Neural cell (in vitro differentiated cells): Measurements from ENCODE around the gene DOK5. TPM values are rescaled to one million over a fixed set of nuclear protein-coding genes. Genes with fewer than 3 reads are reported as not detected.
A peak's percentile ranks its signal among the peaks of the same experiment; 100 is the strongest.

Experiments
- H2AFZ ChIP-seq: fragments of 200-600, 300-800 bp; sonication (generic), shearing (Covaris generic); 2 replicates; pipeline ENCODE4 v1.6.0; 2014; ENCODE audit warnings: low read depth, mild to moderate bottlenecking, antibody characterized with exemption, low read length, moderate library complexity
- H3F3A ChIP-seq: fragments of 200-600 bp; shearing (Covaris generic); 2 replicates; pipeline ENCODE4 v1.6.1; 2016; ENCODE audit warnings: mild to moderate bottlenecking, moderate library complexity, mixed read lengths, antibody characterized with exemption, low read length; ENCODE audit not compliant: insufficient read depth, poor library complexity, severe bottlenecking
- H3K27ac ChIP-seq: fragments of 200-600, 300-800 bp; sonication (generic), shearing (Covaris generic); 2 replicates; pipeline ENCODE4 v1.5.1; 2014; ENCODE audit warnings: mild to moderate bottlenecking, low read length, moderate library complexity
- H3K27me3 ChIP-seq: fragments of 300-800, 200-600 bp; sonication (generic), shearing (Covaris generic); 2 replicates; pipeline ENCODE4 v1.6.0; 2014; ENCODE audit warnings: mild to moderate bottlenecking, low read depth, low read length, moderate library complexity; ENCODE audit not compliant: insufficient read depth
- H3K36me3 ChIP-seq: fragments of 300-800, 200-600 bp; sonication (generic), shearing (Covaris generic); 2 replicates; pipeline ENCODE4 v1.5.1; 2014; ENCODE audit warnings: mild to moderate bottlenecking, antibody characterized with exemption, low read length, moderate library complexity; ENCODE audit not compliant: insufficient read depth
- H3K4me2 ChIP-seq: fragments of 300-800, 200-600 bp; sonication (generic), shearing (Covaris generic); 2 replicates; pipeline ENCODE4 v1.6.0; 2014; ENCODE audit warnings: mild to moderate bottlenecking, low read length
- H3K4me3 ChIP-seq: fragments of 300-800, 200-600 bp; sonication (generic), shearing (Covaris generic); 2 replicates; pipeline ENCODE4 v1.5.1; 2014; ENCODE audit warnings: mild to moderate bottlenecking, low read length, moderate library complexity
- H3K79me2 ChIP-seq: fragments of 200-600 bp; shearing (Covaris generic); replicated peaks from 2 replicates; pipeline ENCODE4 v1.6.0; 2014; ENCODE audit warnings: mild to moderate bottlenecking, low read length, moderate library complexity; ENCODE audit not compliant: insufficient read depth
- H3K9ac ChIP-seq: fragments of 300-800, 200-600 bp; sonication (generic), shearing (Covaris generic); 2 replicates; pipeline ENCODE4 v1.6.1; 2016; ENCODE audit warnings: mild to moderate bottlenecking, low read length, mixed read lengths
- H3K9me2 ChIP-seq: fragments of 200-600 bp; shearing (Covaris generic); 2 replicates; pipeline ENCODE4 v1.6.1; 2016; ENCODE audit warnings: mild to moderate bottlenecking, low read length, mixed read lengths; ENCODE audit not compliant: insufficient read depth
- H3K9me3 ChIP-seq: fragments of 200-600, 300-800 bp; sonication (generic), shearing (Covaris generic); 2 replicates; pipeline ENCODE4 v1.6.1; 2016; ENCODE audit warnings: mild to moderate bottlenecking, mixed run types, low read length, moderate library complexity, mixed read lengths
- H4K20me1 ChIP-seq: fragments of 200-600 bp; shearing (Covaris generic); 2 replicates; pipeline ENCODE4 v1.6.1; 2016; ENCODE audit warnings: mild to moderate bottlenecking, mixed run types; ENCODE audit not compliant: insufficient read depth
- CTCF ChIP-seq: fragments of 450-650 bp; IDR thresholded peaks from 2 replicates; pipeline ENCODE4 v1.5.1; 2014; ENCODE audit warnings: antibody characterized with exemption, mild to moderate bottlenecking, moderate library complexity; ENCODE audit not compliant: poor library complexity, severe bottlenecking
- EP300 ChIP-seq: fragments of 450-650 bp; conservative IDR thresholded peaks from 2 replicates; pipeline ENCODE4 v1.6.1; 2014; ENCODE audit warnings: antibody characterized with exemption, mild to moderate bottlenecking, moderate library complexity; ENCODE audit not compliant: poor library complexity, severe bottlenecking
- EZH2 ChIP-seq: fragments of 200-600, 300-800 bp; shearing (Covaris generic), sonication (generic); IDR thresholded peaks from 2 replicates; pipeline ENCODE4 v1.6.1; 2014; ENCODE audit warnings: antibody characterized with exemption, low read length, borderline replicate concordance, mild to moderate bottlenecking; ENCODE audit not compliant: insufficient read depth, poor library complexity, severe bottlenecking
- MXI1 ChIP-seq: fragments of 450-650 bp; conservative IDR thresholded peaks from 2 replicates; pipeline ENCODE4 v1.6.1; 2014; ENCODE audit warnings: antibody characterized with exemption, mild to moderate bottlenecking; ENCODE audit not compliant: poor library complexity, severe bottlenecking
- POLR2AphosphoS5 ChIP-seq: IDR thresholded peaks from 2 replicates; pipeline ENCODE4 v1.6.1; 2012
- RAD21 ChIP-seq: fragments of 450-650 bp; conservative IDR thresholded peaks from 2 replicates; pipeline ENCODE4 v1.6.1; 2014; ENCODE audit warnings: antibody characterized with exemption, mild to moderate bottlenecking, moderate library complexity
- REST ChIP-seq: IDR thresholded peaks from 2 replicates; pipeline ENCODE4 v1.6.1; 2012; ENCODE audit warnings: borderline replicate concordance
- SMC3 ChIP-seq: fragments of 450-650 bp; conservative IDR thresholded peaks from 2 replicates; pipeline ENCODE4 v1.6.1; 2014; ENCODE audit warnings: antibody characterized with exemption, mild to moderate bottlenecking, moderate library complexity; ENCODE audit not compliant: poor library complexity
- TAF1 ChIP-seq: IDR thresholded peaks from 2 replicates; pipeline ENCODE4 v1.6.1; 2012; ENCODE audit warnings: low read depth
- polyA plus RNA-seq: library from polyadenylated mRNA; depleted of rRNA; stranded (reverse); fragments of >200 nt; gene quantifications from 2 replicates; pipeline ENCODE4 v1.2.3, GENCODE V29; 2014

Gene DOK5
- polyA plus RNA-seq, 1 donor from 2014 or later = 4.6 TPM

- Histone ChIP-seq H3K9me3 (no peaks in the 10 kb centered on the region), H3K27ac (peak overlapping the region; percentile 61), H3K9me2 (no peaks in the 10 kb centered on the region), H3K9ac (peak overlapping the region; percentile 42), H3F3A (no peaks in the 10 kb centered on the region), H4K20me1 (no peaks in the 10 kb centered on the region), H3K4me3 (no peak overlapping the region), H3K79me2 (no peaks in the 10 kb centered on the region), H3K36me3 (no peaks in the 10 kb centered on the region), H2AFZ (peak overlapping the region; percentile 57), H3K4me2 (no peak overlapping the region), H3K27me3 (no peaks in the 10 kb centered on the region)
- TF ChIP-seq MXI1 (no peak), CTCF (no peak), RAD21 (no peak), SMC3 (no peak), REST (no peak), POLR2AphosphoS5 (no peak), TAF1 (no peak), EZH2 (no peak), EP300 (no peak)
These were observed 174.8 kb downstream of the DOK5 start for GRCh38 chr20:54650052-54650719.

GRCh38 chr20:54651252-54651651 lies 175.9 kb downstream of the DOK5 start:
- Histone ChIP-seq H3K27ac (no peak overlapping the region), H3F3A (no peaks in the 10 kb centered on the region), H3K9ac (no peak overlapping the region), H4K20me1 (no peaks in the 10 kb centered on the region), H3K9me2 (no peaks in the 10 kb centered on the region), H3K36me3 (no peaks in the 10 kb centered on the region), H3K9me3 (no peaks in the 10 kb centered on the region), H3K4me3 (no peak overlapping the region), H3K27me3 (no peaks in the 10 kb centered on the region), H3K4me2 (no peak overlapping the region), H3K79me2 (no peaks in the 10 kb centered on the region), H2AFZ (no peak overlapping the region)
- no peak for TF ChIP-seq CTCF
- TF ChIP-seq REST = no peak
- no peak for TF ChIP-seq TAF1
- TF ChIP-seq EZH2 = no peak
- no peak for TF ChIP-seq EP300
- no peak for TF ChIP-seq POLR2AphosphoS5
- no peak for TF ChIP-seq RAD21
- no peak for TF ChIP-seq MXI1
- no peak for TF ChIP-seq SMC3
